Neural crest cell (in vitro differentiated cells): ENCODE results near the gene IGF1R. TPM values are rescaled to one million over a fixed set of nuclear protein-coding genes. Genes with fewer than 3 reads are reported as not detected.

Source experiments
- DNase-seq: peaks from one replicate; pipeline ENCODE4 v3.0.0; 2021; ENCODE audit warnings: low read depth, mixed read lengths, low spot score
- H3K27ac Mint-ChIP-seq: one replicate; pipeline ENCODE4 v1.8.0; 2021; ENCODE audit warnings: mild to moderate bottlenecking, mixed read lengths; ENCODE audit not compliant: unreplicated experiment
- H3K27me3 Mint-ChIP-seq: 2 replicates; pipeline ENCODE4 v1.8.0; 2021; ENCODE audit warnings: low read depth, mild to moderate bottlenecking, mixed read lengths
- H3K36me3 Mint-ChIP-seq: 2 replicates; pipeline ENCODE4 v1.8.0; 2021; ENCODE audit warnings: low read depth, mild to moderate bottlenecking, mixed read lengths
- H3K4me1 Mint-ChIP-seq: 2 replicates; pipeline ENCODE4 v1.8.0; 2021; ENCODE audit warnings: mixed read lengths
- H3K4me3 Mint-ChIP-seq: one replicate; pipeline ENCODE4 v1.8.0; 2021; ENCODE audit warnings: mild to moderate bottlenecking, mixed read lengths
- H3K9me3 Mint-ChIP-seq: 2 replicates; pipeline ENCODE4 v1.8.0; 2021; ENCODE audit warnings: mixed read lengths
- CTCF ChIP-seq: fragments of 200-600 bp; sonication (generic); conservative IDR thresholded peaks from 2 replicates; pipeline ENCODE4 v1.5.0; 2021; ENCODE audit warnings: antibody characterized with exemption, mild to moderate bottlenecking
- total RNA-seq: library from RNA; stranded (reverse); gene quantifications from 2 replicates; pipeline ENCODE4 v1.2.1, GENCODE V29; 2021

Gene IGF1R
- total RNA-seq, 1 donor from 2014 or later, result 67.6 TPM

GRCh38 chr15:98969126-98969735 lies 320.9 kb downstream of the IGF1R start:
- no peak for TF ChIP-seq CTCF
- no peak for DNase-seq

GRCh38 chr15:98970799-98971198 lies 322.5 kb downstream of the IGF1R start:
- Mint-ChIP-seq H3K9me3 (no peaks in the 10 kb centered on the region), H3K27me3 (no peaks in the 10 kb centered on the region), H3K4me1 (no peaks in the 10 kb centered on the region), H3K4me3 (no peak overlapping the region), H3K27ac (no peak overlapping the region), H3K36me3 (no peaks in the 10 kb centered on the region)
- DNase-seq, result no peak
- no peak for TF ChIP-seq CTCF

More at GRCh38 chr15:98969126-98969735, 320.9 kb downstream of the IGF1R start:
- Mint-ChIP-seq H3K4me3 (no peak overlapping the region), H3K36me3 (peaks cover 2% of the 10 kb centered on the region), H3K9me3 (no peaks in the 10 kb centered on the region), H3K27me3 (no peaks in the 10 kb centered on the region), H3K4me1 (no peaks in the 10 kb centered on the region), H3K27ac (no peak overlapping the region)

GRCh38 chr15:98976500-98976899 lies 328.2 kb downstream of the IGF1R start:
- no peak overlapping the region for H3K27ac Mint-ChIP-seq
- DNase-seq, result no peak
- no peaks in the 10 kb centered on the region for H3K27me3 Mint-ChIP-seq
- TF ChIP-seq CTCF, result no peak
- no peaks in the 10 kb centered on the region for H3K4me1 Mint-ChIP-seq
- no peaks in the 10 kb centered on the region for H3K9me3 Mint-ChIP-seq
- no peak overlapping the region for H3K4me3 Mint-ChIP-seq
- H3K36me3 Mint-ChIP-seq, result no peaks in the 10 kb centered on the region

- DNase-seq, result no peak
- Mint-ChIP-seq H3K4me3 (no peak overlapping the region), H3K9me3 (no peaks in the 10 kb centered on the region), H3K27ac (no peak overlapping the region), H3K36me3 (no peaks in the 10 kb centered on the region), H3K4me1 (no peaks in the 10 kb centered on the region), H3K27me3 (no peaks in the 10 kb centered on the region)
- no peak for TF ChIP-seq CTCF
These were observed 329.1 kb downstream of the IGF1R start for GRCh38 chr15:98977441-98977840.

GRCh38 chr15:98978153-98978552 lies 329.8 kb downstream of the IGF1R start:
- TF ChIP-seq CTCF, result no peak
- Mint-ChIP-seq H3K36me3 (no peaks in the 10 kb centered on the region), H3K4me1 (no peaks in the 10 kb centered on the region), H3K27me3 (no peaks in the 10 kb centered on the region), H3K27ac (no peak overlapping the region), H3K4me3 (no peak overlapping the region), H3K9me3 (no peaks in the 10 kb centered on the region)
- no peak for DNase-seq
